HEK293 (cell line): ENCODE results near the gene ITGA11.

ENCODE experiments used
- CTCF ChIA-PET: fragments of 350-600 bp; formaldehyde crosslinking; extraction: SDS; loops from one replicate; lab custom pipeline; 2021; ENCODE audit warnings: antibody characterized with exemption; lab: Yijun Ruan, JAX
- POLR2A ChIA-PET: fragments of 300-600 bp; formaldehyde crosslinking; extraction: SDS; loops from one replicate; lab custom pipeline; 2020; ENCODE audit warnings: antibody characterized with exemption, inconsistent platforms; lab: Yijun Ruan, JAX
- H3K27ac ChIP-seq: fragments of 200-500 bp; sonication (Bioruptor generic); 2 replicates; pipeline ENCODE4 v1.5.1; 2014; ENCODE audit warnings: low read depth, low read length, control low read depth, inconsistent platforms; ENCODE audit errors: extremely low read depth
- H3K36me3 ChIP-seq, 2 experiments: fragments of 200-500 bp in 1 of 2; sonication (Bioruptor generic) in 1 of 2; 1 replicate in 1 of 2; 2 replicates in 1 of 2; pipeline ENCODE4 v1.5.1; 2014 to 2017; ENCODE audit warnings: inconsistent platforms in 2 of 2, low read length in 2 of 2; ENCODE audit not compliant: control insufficient read depth in 2 of 2, insufficient read depth in 1 of 2
- H3K4me1 ChIP-seq: fragments of 200-500 bp; sonication (Bioruptor generic); 2 replicates; pipeline ENCODE4 v1.5.1; 2014; ENCODE audit warnings: mild to moderate bottlenecking, low read length, inconsistent platforms; ENCODE audit not compliant: control insufficient read depth, insufficient read depth
- H3K4me3 ChIP-seq: 2 replicates; pipeline ENCODE4 v1.5.1; 2011; ENCODE audit warnings: low read depth, mild to moderate bottlenecking, control low read depth, low read length, moderate library complexity
- H3K9me3 ChIP-seq: fragments of 200-500 bp; sonication (Bioruptor generic); 2 replicates; pipeline ENCODE4 v1.5.1; 2014; ENCODE audit warnings: low read depth, low read length, inconsistent platforms; ENCODE audit not compliant: control insufficient read depth, insufficient read depth
- AEBP2 ChIP-seq: fragments of 450-650 bp; formaldehyde crosslinking; IDR thresholded peaks from 2 replicates; pipeline ENCODE4 v1.5.1; 2016; ENCODE audit warnings: missing biosample characterization, missing genetic modification characterization, borderline replicate concordance
- HOXD13 ChIP-seq: sonication (generic); formaldehyde crosslinking; IDR thresholded peaks from 2 replicates; pipeline ENCODE4 v1.8.0; 2022; ENCODE audit warnings: missing genetic modification reagents, borderline replicate concordance
- KLF17 ChIP-seq: fragments of 450-650 bp; formaldehyde crosslinking; IDR thresholded peaks from 2 replicates; pipeline ENCODE4 v1.5.1; 2016; ENCODE audit warnings: missing biosample characterization, missing genetic modification characterization
- SCRT2 ChIP-seq: fragments of 450-650 bp; formaldehyde crosslinking; IDR thresholded peaks from 2 replicates; pipeline ENCODE4 v1.5.1; 2016; ENCODE audit warnings: missing biosample characterization, missing genetic modification characterization
- TRIM28 ChIP-seq: IDR thresholded peaks from 2 replicates; pipeline ENCODE4 v1.6.1; 2011; ENCODE audit warnings: low read length, control low read depth, borderline replicate concordance
- YY1 ChIP-seq: fragments of 450-650 bp; formaldehyde crosslinking; IDR thresholded peaks from 2 replicates; pipeline ENCODE4 v1.5.1; 2018; ENCODE audit warnings: missing biosample characterization, missing genetic modification characterization
- ZBTB10 ChIP-seq: fragments of 450-650 bp; formaldehyde crosslinking; IDR thresholded peaks from 2 replicates; pipeline ENCODE4 v1.5.1; 2016; ENCODE audit warnings: missing biosample characterization, missing genetic modification characterization
- ZBTB49 ChIP-seq: fragments of 450-650 bp; formaldehyde crosslinking; IDR thresholded peaks from 2 replicates; pipeline ENCODE4 v1.5.1; 2016; ENCODE audit warnings: missing biosample characterization, missing genetic modification characterization, low read depth
- ZEB2 ChIP-seq: fragments of 450-650 bp; formaldehyde crosslinking; IDR thresholded peaks from 2 replicates; pipeline ENCODE4 v1.5.1; 2016; ENCODE audit warnings: missing biosample characterization, missing genetic modification characterization
- ZNF114 ChIP-seq: fragments of 450-650 bp; formaldehyde crosslinking; IDR thresholded peaks from 2 replicates; pipeline ENCODE4 v1.5.0; 2017; ENCODE audit warnings: missing biosample characterization, missing genetic modification characterization
- ZNF157 ChIP-seq: fragments of 450-650 bp; formaldehyde crosslinking; IDR thresholded peaks from 2 replicates; pipeline ENCODE4 v1.5.1; 2016; ENCODE audit warnings: missing biosample characterization, missing genetic modification characterization
- ZNF174 ChIP-seq: fragments of 450-650 bp; formaldehyde crosslinking; IDR thresholded peaks from 2 replicates; pipeline ENCODE4 v1.5.0; 2017; ENCODE audit warnings: missing biosample characterization, mild to moderate bottlenecking, missing genetic modification characterization
- ZNF18 ChIP-seq: fragments of 450-650 bp; formaldehyde crosslinking; IDR thresholded peaks from 2 replicates; pipeline ENCODE4 v1.5.1; 2016; ENCODE audit warnings: missing biosample characterization, missing genetic modification characterization
- ZNF19 ChIP-seq: fragments of 450-650 bp; formaldehyde crosslinking; IDR thresholded peaks from 2 replicates; pipeline ENCODE4; 2016; ENCODE audit warnings: missing biosample characterization, missing genetic modification characterization, low read depth
- ZNF239 ChIP-seq: fragments of 450-650 bp; formaldehyde crosslinking; IDR thresholded peaks from 2 replicates; pipeline ENCODE4 v1.5.1; 2016; ENCODE audit warnings: missing biosample characterization, missing genetic modification characterization
- ZNF24 ChIP-seq: fragments of 450-650 bp; formaldehyde crosslinking; IDR thresholded peaks from 2 replicates; pipeline ENCODE4 v1.5.1; 2016; ENCODE audit warnings: missing biosample characterization, missing genetic modification characterization
- ZNF266 ChIP-seq: fragments of 450-650 bp; formaldehyde crosslinking; IDR thresholded peaks from 2 replicates; pipeline ENCODE4 v1.5.1; 2016; ENCODE audit warnings: missing biosample characterization, missing genetic modification characterization, low read depth
- ZNF311 ChIP-seq: fragments of 450-650 bp; formaldehyde crosslinking; IDR thresholded peaks from 2 replicates; pipeline ENCODE4 v1.5.1; 2017; ENCODE audit warnings: missing biosample characterization, missing genetic modification characterization, borderline replicate concordance
- ZNF362 ChIP-seq: fragments of 450-650 bp; formaldehyde crosslinking; IDR thresholded peaks from 2 replicates; pipeline ENCODE4 v1.5.1; 2016; ENCODE audit warnings: missing biosample characterization, missing genetic modification characterization
- ZNF639 ChIP-seq: fragments of 450-650 bp; formaldehyde crosslinking; IDR thresholded peaks from 2 replicates; pipeline ENCODE4 v1.5.1; 2016; ENCODE audit warnings: missing biosample characterization, missing genetic modification characterization

ITGA11 gene

GRCh38 chr15:68375191-68375631 is 56.8 kb downstream of the ITGA11 start (continued):
- TF ChIP-seq AEBP2 (tag by site-specific recombination), result no peak
- no peak for TF ChIP-seq ZNF157
- TF ChIP-seq TRIM28, result no peak
- no peak for TF ChIP-seq ZNF362 (tag by site-specific recombination)
- TF ChIP-seq KLF17 (tag by site-specific recombination), result no peak
- TF ChIP-seq ZNF311 (tag by site-specific recombination), result no peak
- no peak for TF ChIP-seq ZNF174 (tag by site-specific recombination)
- TF ChIP-seq SCRT2 (tag by site-specific recombination), result no peak
- no peak for TF ChIP-seq ZNF266 (tag by site-specific recombination)
- no peak for TF ChIP-seq ZNF24 (tag by site-specific recombination)
- TF ChIP-seq ZEB2 (tag by site-specific recombination), result no peak

- no peaks in the 10 kb centered on the region for H3K4me1 ChIP-seq
- H3K27ac ChIP-seq, result no peak overlapping the region
- H3K9me3 ChIP-seq, result no peaks in the 10 kb centered on the region
- no peaks in the 10 kb centered on the region for H3K36me3 ChIP-seq
- no peak for TF ChIP-seq ZNF18 (tag by site-specific recombination)
- TF ChIP-seq ZNF239 (tag by site-specific recombination), result no peak
- TF ChIP-seq ZNF24 (tag by site-specific recombination), result no peak
- TF ChIP-seq YY1 (tag by site-specific recombination), result no peak
- TF ChIP-seq HOXD13 (CRISPR knock-in tag), result no peak
- TF ChIP-seq ZNF19, result no peak
- no peak overlapping the region for H3K4me3 ChIP-seq
- CTCF ChIA-PET, result interaction anchor here (0.6 to 1.8 kb wide), 6 partner anchors 9 to 121 kb away, joined by 3 to 6 read pairs (median 4); no protein-coding TSS in a partner anchor
- POLR2A ChIA-PET, result no interaction called here
Measured at GRCh38 chr15:68374168-68374745, 57.7 kb downstream of the ITGA11 start.

- Histone ChIP-seq H3K9me3 (no peaks in the 10 kb centered on the region), H3K27ac (no peak overlapping the region), H3K36me3 (no peaks in the 10 kb centered on the region), H3K4me3 (no peak overlapping the region), H3K4me1 (no peaks in the 10 kb centered on the region)
- ChIA-PET POLR2A (interaction anchor here (0.5 kb wide), 1 partner anchor 40 kb away, joined by 7 read pairs; no protein-coding TSS in a partner anchor), CTCF (interaction anchor here (0.9 to 1.8 kb wide), 4 partner anchors 8 to 177 kb away, joined by 3 to 5 read pairs (median 4); no protein-coding TSS in a partner anchor)
- no peak for TF ChIP-seq ZBTB10
- no peak for TF ChIP-seq ZBTB49 (tag by site-specific recombination)
- TF ChIP-seq ZNF114 (tag by site-specific recombination), result no peak
- no peak for TF ChIP-seq ZNF157
- TF ChIP-seq ZNF639 (tag by site-specific recombination), result no peak
Measured at GRCh38 chr15:68373028-68373427, 58.9 kb downstream of the ITGA11 start.
